Small intestine (tissue), 7 donors: Measurements from ENCODE around the gene SLU7. TPM values are rescaled to one million over a fixed set of nuclear protein-coding genes. Genes with fewer than 3 reads are reported as not detected.

Source experiments
- DNase-seq, 2 donors: peaks; one replicate each; pipeline versions ENCODE4 v3.0.0 to v3.0.0-alpha.2; 2013
- FAIRE-seq: peaks from 2 replicates; lab custom pipeline; 2012; peaks lifted over from hg19 to GRCh38; lab: Jason Lieb, UNC
- H3K27ac ChIP-seq, 3 donors: one replicate each; pipeline ENCODE4 v1.5.1; 2013; ENCODE audit warnings: low read length in 2 of 3, mild to moderate bottlenecking in 2 of 3, control low read depth in 1 of 3, inconsistent platforms in 1 of 3, low read depth in 1 of 3, moderate library complexity in 1 of 3
- H3K27me3 ChIP-seq, 3 donors: one replicate each; pipeline ENCODE4 v1.6.1; 2013; ENCODE audit warnings: low read length in 3 of 3, inconsistent platforms in 1 of 3; ENCODE audit not compliant: control insufficient read depth in 3 of 3, insufficient read depth in 3 of 3
- H3K36me3 ChIP-seq, 3 donors: one replicate each; pipeline ENCODE4 v1.6.1; 2013; ENCODE audit warnings: low read length in 3 of 3, inconsistent platforms in 1 of 3, low read depth in 1 of 3, mild to moderate bottlenecking in 1 of 3, moderate library complexity in 1 of 3; ENCODE audit not compliant: control insufficient read depth in 3 of 3, insufficient read depth in 2 of 3
- H3K4me1 ChIP-seq, 3 donors: one replicate each; pipeline ENCODE4 v1.6.1; 2013; ENCODE audit warnings: low read length in 2 of 3, inconsistent platforms in 1 of 3, low read depth in 1 of 3, mild to moderate bottlenecking in 1 of 3, moderate library complexity in 1 of 3; ENCODE audit not compliant: control insufficient read depth in 3 of 3, insufficient read depth in 2 of 3
- H3K4me3 ChIP-seq, 3 donors: one replicate each; pipeline ENCODE4 v1.5.1; 2013; ENCODE audit warnings: low read length in 3 of 3, control low read depth in 1 of 3, inconsistent platforms in 1 of 3, low read depth in 1 of 3, mild to moderate bottlenecking in 1 of 3, moderate library complexity in 1 of 3
- H3K9me3 ChIP-seq, 2 donors: one replicate each; pipeline ENCODE4 v1.6.1; 2013; ENCODE audit warnings: low read depth in 1 of 2, low read length in 1 of 2; ENCODE audit not compliant: control insufficient read depth in 2 of 2, insufficient read depth in 1 of 2
- WGBS, 3 donors: extraction: QIAGEN DNeasy Blood & Tissue Kit; methylation state at CpG; one replicate each; pipeline ENCODE4 v1.1.7; 2013; 5-methylcytosine and 5-hydroxymethylcytosine counted together
- polyA plus RNA-seq, 4 donors: library from polyadenylated mRNA; stranded (reverse) in 3 of 4; unstranded in 1 of 4; fragments of 200-250 nt in 3 of 4; fragments of 120-200 nt in 1 of 4; gene quantifications; one replicate each; pipeline versions ENCODE4 v1.2.1 to v1.2.3, GENCODE V29; 2013
- donor health status: healthy with polysubstance abuse.
- donor health status: control.
- donor health status: control.
- donor health status: Bipolar disorder and iron deficiency.
- donor health status: healthy.

Gene SLU7
- polyA plus RNA-seq, 4 donors = 19.9 to 44.0 (median 37.3) TPM

DNA sequence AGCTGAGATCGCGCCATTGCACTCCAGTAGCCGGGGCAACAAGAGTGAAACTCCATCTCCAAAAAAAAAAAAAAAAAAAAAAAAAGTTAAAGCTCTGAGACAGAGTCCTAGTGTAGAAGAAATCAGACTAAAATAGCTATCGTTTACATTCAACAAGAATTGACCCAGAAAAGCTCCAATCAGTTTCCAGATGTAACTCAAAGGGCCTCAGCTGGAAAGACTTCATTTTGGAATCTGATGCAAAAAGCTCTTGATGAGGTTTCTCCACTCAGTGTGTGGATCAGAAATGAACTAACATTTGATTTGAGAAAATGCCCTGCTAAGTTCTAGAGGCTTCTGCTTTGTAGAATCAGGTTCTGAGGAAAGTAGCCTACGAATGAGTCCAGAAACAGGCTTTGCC lies 41.2 kb downstream of the SLU7 start:
- no peaks in the 10 kb centered on the region for H3K4me1 ChIP-seq
- FAIRE-seq = no peak
- H3K9me3 ChIP-seq = no peaks in the 10 kb centered on the region
- H3K27ac ChIP-seq = no peak overlapping the region
- DNase-seq = no peak
- no peaks in the 10 kb centered on the region for H3K36me3 ChIP-seq
- no peak overlapping the region for H3K4me3 ChIP-seq
- WGBS, 3 donors = 76 to 89% (median 89%) methylated on average over 5 of the region's 5 CpGs
- H3K27me3 ChIP-seq = peaks cover 0 to 3% (median 0%) of the 10 kb centered on the region in 3 donors

DNA sequence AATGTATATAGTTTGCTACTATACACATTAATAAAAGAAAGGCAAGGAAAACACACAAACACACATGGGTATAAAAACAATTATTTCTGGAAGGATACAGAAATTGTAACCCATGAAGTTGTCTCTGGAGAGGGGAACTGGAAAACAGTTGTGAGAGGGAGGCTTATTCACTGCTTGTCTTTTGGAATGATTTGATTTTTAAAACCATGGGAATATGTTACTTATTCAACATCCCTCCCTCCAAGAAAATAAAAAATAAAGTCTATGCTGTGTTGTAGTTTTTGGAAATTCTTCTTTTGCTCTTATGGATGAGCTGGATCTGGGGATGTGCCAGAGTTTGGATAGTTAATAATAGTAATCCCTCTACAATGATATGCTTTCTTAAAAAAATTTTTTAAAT lies 42.5 kb downstream of the SLU7 start:
- DNase-seq (no peak), FAIRE-seq (no peak)
- no peaks in the 10 kb centered on the region for H3K36me3 ChIP-seq
- H3K4me1 ChIP-seq = no peaks in the 10 kb centered on the region
- H3K4me3 ChIP-seq = no peak overlapping the region
- no peaks in the 10 kb centered on the region for H3K9me3 ChIP-seq
- no peak overlapping the region for H3K27ac ChIP-seq
- H3K27me3 ChIP-seq = peaks cover 0 to 9% (median 0%) of the 10 kb centered on the region in 3 donors

DNA sequence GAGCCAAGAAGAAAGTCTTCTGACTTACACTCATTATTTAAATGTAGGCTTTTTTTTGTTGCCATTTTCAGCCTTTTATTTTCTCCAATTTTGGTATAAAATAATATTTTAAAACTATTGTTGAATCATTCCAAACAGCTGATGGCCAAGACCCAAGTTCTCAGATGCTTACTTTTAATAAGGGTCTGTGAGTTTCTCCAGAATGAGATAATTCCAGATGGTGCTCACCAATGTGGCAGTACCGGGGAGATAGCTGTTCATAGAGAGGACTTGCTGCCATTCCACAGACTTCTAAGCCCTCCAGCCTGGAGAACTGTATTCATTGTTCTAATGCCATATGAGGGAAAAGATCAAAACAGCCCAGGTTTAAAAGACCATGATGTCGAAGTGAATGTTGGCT lies 43.2 kb downstream of the SLU7 start:
- H3K27ac ChIP-seq = no peak overlapping the region
- WGBS, 3 donors = 61 to 81% (median 80%) methylated on average over 2 of the region's 2 CpGs
- H3K36me3 ChIP-seq = no peaks in the 10 kb centered on the region
- peaks cover 0 to 10% (median 0%) of the 10 kb centered on the region in 3 donors for H3K27me3 ChIP-seq
- FAIRE-seq (no peak), DNase-seq (no peak)
- no peak overlapping the region for H3K4me3 ChIP-seq
- no peaks in the 10 kb centered on the region for H3K9me3 ChIP-seq
- no peaks in the 10 kb centered on the region for H3K4me1 ChIP-seq

DNA sequence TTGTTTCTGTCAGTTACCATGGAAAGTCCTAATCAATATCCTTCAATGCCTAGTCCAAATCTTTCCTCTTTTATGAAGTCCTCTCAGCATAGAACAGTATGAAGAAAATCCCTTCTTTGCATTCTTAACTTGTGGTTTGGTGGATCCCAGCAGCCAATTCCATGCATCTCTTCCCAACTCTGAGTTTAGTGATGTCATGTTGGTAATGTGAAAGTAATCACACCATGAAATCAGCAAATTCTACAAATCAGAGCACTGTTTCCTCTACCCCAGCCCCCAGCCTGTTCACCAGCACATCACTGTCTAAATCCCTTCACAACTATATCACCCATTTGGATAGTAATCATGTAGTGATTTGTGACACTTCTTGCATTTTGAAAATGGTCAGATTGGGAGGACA lies 43.7 kb downstream of the SLU7 start:
- Histone ChIP-seq H3K36me3 (no peaks in the 10 kb centered on the region), H3K27me3 (peaks cover 0 to 15% (median 0%) of the 10 kb centered on the region in 3 donors), H3K4me1 (no peaks in the 10 kb centered on the region), H3K27ac (no peak overlapping the region), H3K9me3 (no peaks in the 10 kb centered on the region), H3K4me3 (no peak overlapping the region)
- FAIRE-seq = no peak
- DNase-seq = no peak

DNA sequence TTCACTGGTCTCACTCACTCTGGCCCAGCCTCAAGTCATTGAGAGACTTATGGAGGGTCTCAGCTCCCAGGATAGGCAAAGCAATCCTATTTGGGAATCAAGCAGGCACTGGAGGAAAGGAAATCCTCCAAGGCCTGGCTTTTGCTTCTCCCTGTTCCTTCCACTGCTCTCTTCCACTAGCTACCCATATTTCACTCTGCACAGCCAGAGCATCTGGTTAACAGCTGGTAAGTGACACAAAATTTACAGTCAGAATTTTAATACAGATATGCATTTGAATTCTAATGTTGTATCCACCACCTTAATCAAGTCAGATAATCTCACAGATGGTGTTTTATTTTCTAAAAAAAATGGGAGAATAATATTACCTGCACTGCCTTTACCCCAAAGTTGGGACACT lies 47.6 kb downstream of the SLU7 start:
- Histone ChIP-seq H3K4me3 (no peak overlapping the region), H3K27me3 (peaks cover 0 to 26% (median 3%) of the 10 kb centered on the region in 3 donors), H3K36me3 (no peaks in the 10 kb centered on the region), H3K27ac (no peak overlapping the region), H3K4me1 (no peaks in the 10 kb centered on the region), H3K9me3 (peaks cover 0 to 3% of the 10 kb centered on the region in 2 donors)
- DNase-seq (no peak), FAIRE-seq (no peak)

DNA sequence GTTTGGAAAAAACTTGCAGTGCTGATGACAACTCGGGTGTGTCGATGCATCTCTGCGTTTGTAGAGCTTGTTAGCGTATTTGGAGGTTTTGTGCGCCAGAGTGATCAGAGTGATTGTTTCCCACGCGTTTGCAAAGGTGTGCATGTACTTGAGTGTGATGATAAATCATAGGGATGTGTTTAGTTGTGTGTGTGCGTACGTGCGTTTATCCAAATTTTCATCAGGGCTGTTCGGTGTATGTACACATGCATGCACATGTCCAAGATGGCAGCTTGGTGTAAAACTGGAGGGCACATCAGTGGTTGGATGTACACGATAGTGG lies 48.2 kb downstream of the SLU7 start:
- H3K4me3 ChIP-seq = peak overlapping the region in 1 of 3 donors; percentile 49
- H3K27me3 ChIP-seq = peaks cover 0 to 26% (median 3%) of the 10 kb centered on the region in 3 donors
- WGBS, 3 donors = 46 to 64% (median 58%) methylated on average over 12 of the region's 12 CpGs

DNA sequence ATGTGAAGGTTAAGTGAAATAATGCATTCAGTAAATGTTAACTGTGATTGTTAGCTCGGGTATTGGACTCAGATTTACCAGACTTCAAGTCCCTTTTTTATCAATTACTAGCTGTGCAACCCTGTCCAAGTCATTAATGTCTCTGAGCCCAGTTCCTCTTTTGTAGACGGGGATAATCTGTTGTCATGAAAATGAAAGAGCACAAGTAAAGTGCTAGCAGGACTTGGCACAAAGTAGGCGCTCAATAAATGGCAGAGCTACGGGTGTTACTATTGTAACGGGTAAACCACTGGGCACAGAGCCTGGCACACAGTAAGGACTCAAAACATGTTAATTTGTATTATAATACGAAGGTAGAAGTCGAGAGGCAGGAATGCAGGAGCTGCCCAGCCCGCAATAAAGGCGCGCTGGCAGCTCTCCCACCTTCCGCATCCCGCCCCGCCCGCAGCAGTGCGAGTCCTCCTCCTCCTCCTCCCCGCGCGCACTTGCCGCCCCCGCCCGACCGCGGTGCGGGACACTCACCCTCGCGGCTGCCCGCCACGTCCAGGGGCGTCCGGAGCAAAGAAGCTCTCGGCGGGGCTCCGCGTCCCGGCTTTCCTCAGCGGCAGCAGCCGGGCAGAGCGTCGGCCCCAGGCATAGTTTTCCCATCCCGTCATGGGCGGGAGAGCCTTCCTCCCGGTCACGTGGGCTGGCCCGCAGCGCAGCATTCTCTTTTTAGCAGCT lies 48.7 kb downstream of the SLU7 start, which contains the start of gene C1QTNF2:
Gene C1QTNF2 (minus strand): TSS at position 637 of the 723 bp plus-strand sequence. CDS start 15,615 bp downstream, outside the sequence.
- 1 to 2% (median 2%) methylated on average over 40 to 45 of the region's 45 CpGs for WGBS, 3 donors
- DNase-seq (peak; percentile 31 to 69), FAIRE-seq (no peak)
- Histone ChIP-seq H3K4me3 (peak within 1 kb of the TSS in 2 of 3 donors; percentile 48 to 49), H3K27ac (peak within 1 kb of the TSS in 1 of 3 donors; percentile 55), H3K4me1 (no peaks in the 10 kb centered on the region), H3K9me3 (peaks cover 0 to 3% of the 10 kb centered on the region in 2 donors), H3K36me3 (no peaks in the 10 kb centered on the region), H3K27me3 (peaks cover 0 to 26% (median 3%) of the 10 kb centered on the region in 3 donors)

More for the DNA sequence above, 48.2 kb downstream of the SLU7 start:
- FAIRE-seq = no peak
- Histone ChIP-seq H3K9me3 (peaks cover 0 to 3% of the 10 kb centered on the region in 2 donors), H3K36me3 (no peaks in the 10 kb centered on the region), H3K4me1 (no peaks in the 10 kb centered on the region), H3K27ac (no peak overlapping the region)
- no peak for DNase-seq

DNA sequence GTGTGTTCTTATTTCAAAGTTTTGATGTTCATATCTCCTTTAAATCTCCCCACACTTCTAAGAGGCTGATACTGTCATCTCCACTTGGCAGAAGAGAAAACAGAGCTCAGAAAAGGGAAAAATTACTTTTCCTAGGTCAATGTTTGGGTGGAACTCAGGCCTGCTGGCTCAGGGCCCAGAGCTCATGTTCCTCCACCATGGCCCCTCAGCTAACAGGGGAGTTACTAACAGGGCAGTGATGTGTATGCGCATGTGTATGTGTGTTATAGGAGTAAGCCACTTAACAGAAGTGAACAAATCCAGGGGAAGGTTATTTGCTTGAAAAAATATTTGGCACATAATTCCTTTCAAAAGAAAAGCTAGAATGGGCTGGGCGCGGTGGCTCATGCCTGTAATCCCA lies 51.0 kb downstream of the SLU7 start:
- peaks cover 0 to 23% (median 3%) of the 10 kb centered on the region in 3 donors for H3K27me3 ChIP-seq
- 93 to 98% (median 97%) methylated on average over 3 of the region's 3 CpGs for WGBS, 3 donors
- DNase-seq (no peak), FAIRE-seq (no peak)
- H3K4me3 ChIP-seq = no peak overlapping the region
- peaks cover 0 to 3% of the 10 kb centered on the region in 2 donors for H3K9me3 ChIP-seq
- H3K36me3 ChIP-seq = no peaks in the 10 kb centered on the region
- H3K27ac ChIP-seq = no peak overlapping the region
- peaks cover 0 to 7% (median 0%) of the 10 kb centered on the region in 3 donors for H3K4me1 ChIP-seq
